NOMO-1 treated with DMSO at 0.1 percent for 48 hours (cell line): Measurements from ENCODE around the gene EML4.

Experiments used
- DNase-seq: peaks from one replicate; lab custom pipeline; 2025; ENCODE audit not compliant: unreplicated experiment; lab: John Stamatoyannopoulos, UW

Gene EML4

DNA sequence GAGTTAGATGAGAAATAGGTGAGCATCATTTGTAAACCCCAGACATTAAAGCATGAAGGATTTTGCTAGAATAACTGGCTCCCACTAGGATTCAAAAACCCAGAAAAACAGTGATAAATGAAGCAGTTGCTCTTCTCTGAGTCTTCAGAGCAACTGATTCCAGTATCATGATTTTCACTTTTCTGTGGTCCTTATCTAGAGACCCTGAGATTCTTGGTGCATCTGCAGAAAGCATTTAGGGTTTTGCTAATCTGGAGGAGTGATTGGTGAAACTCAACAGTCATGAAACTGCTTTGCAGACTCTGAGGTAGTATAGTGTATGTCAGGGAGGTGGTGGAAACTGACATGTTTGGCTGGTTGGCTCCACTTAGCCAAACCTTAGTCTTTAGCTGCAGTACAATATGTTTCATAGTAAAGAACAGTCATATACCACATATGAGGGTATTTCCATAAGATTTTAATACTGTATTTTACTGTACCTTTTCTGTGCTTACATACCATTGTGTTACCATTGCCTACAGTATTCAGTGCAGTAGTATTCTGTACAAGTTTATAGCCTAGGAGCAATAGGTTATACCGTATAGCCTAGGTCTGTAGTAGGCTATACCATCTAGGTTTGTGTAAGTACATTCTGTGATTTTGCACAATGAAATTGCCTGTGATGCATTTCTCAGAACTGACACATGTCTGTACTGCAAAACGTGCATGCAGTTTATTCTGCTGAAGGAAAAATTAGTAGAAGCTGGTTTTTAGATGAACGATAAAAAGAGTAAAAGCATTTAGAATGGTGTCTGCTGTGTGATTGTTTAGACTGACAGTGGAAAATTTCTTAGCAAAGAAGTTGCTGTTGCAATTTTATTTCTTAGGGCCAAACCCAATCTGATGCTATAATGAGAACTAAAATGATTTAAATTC is 23.8 kb downstream of the EML4 start:
- no peak for DNase-seq

- DNase-seq = peak; percentile 12
Measured at GRCh38 chr2:42193722-42194187, 24.6 kb downstream of the EML4 start.

- DNase-seq = no peak
Measured at GRCh38 chr2:42194428-42194827, 25.3 kb downstream of the EML4 start.

DNA sequence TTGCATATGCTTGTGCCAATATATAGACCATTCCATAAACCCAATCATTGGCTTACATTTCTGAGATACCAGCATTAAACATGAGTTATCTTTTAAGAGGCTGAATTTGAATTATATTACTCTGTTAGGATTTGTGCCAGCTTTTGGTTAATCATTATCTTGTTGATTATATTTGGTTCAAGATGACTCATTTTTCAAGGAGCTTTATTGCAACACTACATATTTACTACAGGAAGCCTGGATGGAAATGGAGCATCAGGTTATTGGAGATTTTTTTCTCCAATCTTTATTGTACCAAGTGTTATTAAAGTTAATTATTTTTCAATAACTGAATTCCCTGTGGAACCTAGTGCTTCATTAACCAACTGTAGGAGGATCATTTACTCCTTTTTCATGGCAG is 26.4 kb downstream of the EML4 start:
- DNase-seq = no peak

DNA sequence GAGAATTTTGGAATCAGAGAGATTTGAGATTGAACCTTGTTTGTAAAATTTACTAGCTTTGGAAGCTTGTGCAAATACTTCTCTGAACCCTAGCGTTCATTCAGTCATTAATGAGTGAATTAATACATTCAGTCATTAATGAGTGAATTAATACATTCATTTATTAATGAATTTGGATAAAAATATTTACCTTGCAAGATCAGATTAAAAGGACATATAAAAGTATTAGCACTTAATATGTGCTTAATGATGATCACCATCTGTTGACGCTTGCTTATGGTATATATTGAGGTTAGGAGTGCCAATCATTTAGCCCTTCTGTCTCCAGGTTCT is 26.9 kb downstream of the EML4 start:
- DNase-seq = no peak

DNA sequence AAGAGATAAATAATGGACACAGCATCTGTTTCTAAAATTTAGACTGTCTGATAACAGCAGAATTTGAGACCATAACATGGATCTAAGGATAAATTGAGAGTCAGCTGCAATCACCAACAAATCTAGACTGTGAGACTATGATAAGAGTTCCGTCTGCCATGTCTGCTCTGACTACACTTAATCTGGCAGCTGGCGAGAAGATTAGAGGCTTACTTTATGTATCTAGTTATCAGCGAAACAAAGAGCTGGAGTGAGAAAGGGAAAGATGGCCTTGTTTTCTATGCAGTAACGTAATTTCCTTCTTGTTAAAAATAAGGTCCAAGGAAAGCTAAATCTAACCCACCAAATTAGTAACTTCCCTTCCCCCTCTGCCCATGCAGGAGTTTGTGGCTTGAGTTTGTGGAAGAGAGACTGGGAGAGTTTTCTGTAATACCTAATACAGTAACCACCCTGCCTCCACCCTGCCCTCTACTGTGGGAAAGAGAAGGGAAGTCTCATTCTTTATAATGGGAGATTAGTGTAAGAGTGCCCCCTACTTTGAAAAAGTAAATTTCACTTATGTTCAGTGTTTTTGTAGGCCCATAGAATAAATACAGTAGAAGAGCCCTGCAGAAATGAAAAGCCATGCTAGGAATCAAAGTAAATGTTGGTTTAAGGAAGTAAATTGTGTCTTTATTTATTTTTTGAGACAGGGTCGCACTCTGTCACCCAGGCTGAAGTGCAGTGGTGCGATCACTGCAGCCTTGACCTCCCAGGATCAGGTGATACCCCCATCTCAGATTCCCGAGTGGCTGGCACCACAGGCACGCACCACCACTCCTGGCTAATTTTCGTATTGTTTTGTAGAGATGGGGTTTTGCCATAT is 27.5 kb downstream of the EML4 start:
- peak; percentile 86 for DNase-seq

- no peak for DNase-seq
Measured at GRCh38 chr2:42197792-42198191, 28.6 kb downstream of the EML4 start.

DNA sequence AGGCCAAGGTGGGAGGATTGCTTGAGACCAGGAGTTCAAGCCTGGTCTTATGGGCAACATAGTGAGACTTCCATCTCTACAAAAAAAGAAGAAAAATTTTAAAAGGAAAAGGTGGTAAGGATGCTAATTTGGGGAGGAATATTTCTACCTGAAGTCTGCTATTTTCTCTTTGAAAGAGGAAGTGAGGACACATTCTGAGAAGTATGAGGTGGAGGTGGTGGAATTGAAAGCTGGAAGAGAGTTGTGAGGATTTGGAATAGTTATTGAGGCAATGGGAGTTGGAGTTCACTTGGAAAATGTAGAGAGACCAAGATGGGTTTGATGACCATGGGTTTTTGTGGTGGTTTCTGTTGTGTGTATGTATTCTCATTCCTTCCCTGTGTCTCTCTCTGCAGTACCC is 29.3 kb downstream of the EML4 start:
- DNase-seq = no peak

DNA sequence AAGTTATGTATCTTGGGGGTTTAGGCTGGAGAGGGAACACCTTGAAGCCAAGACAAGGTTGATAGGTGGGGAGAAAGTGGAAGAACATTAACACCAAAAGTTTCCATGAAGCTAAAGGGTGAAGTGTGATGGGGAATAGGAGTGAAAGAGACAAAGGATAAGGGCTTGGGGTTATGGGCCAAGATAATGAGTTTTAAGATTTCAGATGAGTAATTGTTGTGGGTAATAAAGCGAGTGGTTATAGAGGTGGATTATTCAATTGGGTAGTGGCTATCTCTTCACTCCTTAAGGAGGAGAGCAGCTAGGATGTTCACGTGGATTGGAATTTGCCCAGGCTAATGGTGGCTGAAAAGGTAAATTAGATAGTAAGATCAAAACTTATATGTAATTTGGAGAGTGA is 29.8 kb downstream of the EML4 start:
- no peak for DNase-seq

GRCh38 chr2:42199626-42200025 is 30.5 kb downstream of the EML4 start:
- no peak for DNase-seq

GRCh38 chr2:42200926-42201855 is 32.0 kb downstream of the EML4 start:
- DNase-seq = no peak

DNA sequence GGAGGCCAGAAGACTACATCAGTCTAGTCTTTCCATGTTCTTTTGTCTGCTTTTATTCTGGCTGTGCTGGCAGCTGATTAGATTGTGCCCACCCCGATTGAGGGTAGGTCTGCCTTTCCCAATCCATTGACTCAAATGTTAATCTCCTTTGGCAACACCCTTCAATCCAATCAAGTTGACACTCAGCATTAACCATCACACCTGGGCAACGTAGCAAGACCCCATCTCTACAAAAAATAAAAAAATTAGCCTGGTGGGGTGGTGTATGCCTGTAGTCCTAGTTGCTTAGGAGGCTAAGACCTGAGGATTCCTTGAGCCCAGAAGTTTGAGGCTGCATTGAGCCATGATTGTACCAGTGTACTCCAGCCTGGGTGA is 33.5 kb downstream of the EML4 start:
- no peak for DNase-seq

DNA sequence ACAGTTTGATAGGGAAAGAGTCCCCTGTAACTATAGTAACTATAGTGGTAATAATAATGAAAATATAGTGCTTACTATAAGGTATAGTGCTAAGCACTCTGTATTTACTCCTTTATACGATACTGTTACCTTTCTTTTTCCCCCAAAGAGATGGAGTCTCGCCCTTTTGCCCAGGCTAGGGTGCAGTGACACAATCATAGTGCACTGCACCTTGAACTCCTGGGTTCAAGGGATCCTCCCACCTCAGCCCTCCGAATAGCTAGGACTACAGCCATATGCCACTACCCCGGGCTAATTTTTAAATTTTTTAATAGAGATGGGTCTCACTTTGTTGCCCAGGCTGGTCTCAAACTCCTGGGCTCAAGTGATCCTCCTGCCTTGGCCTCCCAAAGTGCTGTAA is 34.6 kb downstream of the EML4 start:
- DNase-seq = no peak

- DNase-seq = no peak
Measured at GRCh38 chr2:42205337-42205736, 36.2 kb downstream of the EML4 start.

GRCh38 chr2:42207826-42208225 is 38.7 kb downstream of the EML4 start:
- no peak for DNase-seq

DNA sequence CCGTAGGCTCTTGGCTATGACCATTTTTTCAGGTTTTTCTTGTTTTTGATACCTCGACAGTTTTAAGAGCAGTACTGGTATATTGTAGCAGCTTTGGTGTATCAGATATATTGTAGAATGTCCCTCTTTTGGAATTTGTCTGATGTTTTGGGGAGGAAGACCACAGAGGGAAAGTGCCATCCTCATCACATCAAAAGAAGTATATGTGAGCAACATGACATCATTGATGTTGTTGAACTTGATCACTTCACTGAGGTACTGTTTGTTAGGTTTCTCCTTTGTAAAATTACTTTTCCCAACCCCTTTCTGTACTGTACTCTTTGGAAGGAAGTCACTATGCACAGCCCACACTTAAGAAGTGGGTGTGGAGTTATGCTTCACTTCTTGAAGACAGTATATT is 41.0 kb downstream of the EML4 start:
- no peak for DNase-seq

- no peak for DNase-seq
Measured at GRCh38 chr2:42211291-42211690, 42.1 kb downstream of the EML4 start.

GRCh38 chr2:42214669-42215068 is 45.5 kb downstream of the EML4 start:
- no peak for DNase-seq

GRCh38 chr2:42216694-42217093 is 47.5 kb downstream of the EML4 start:
- DNase-seq = peak; percentile 74

- DNase-seq = no peak
Measured at GRCh38 chr2:42217307-42217706, 48.2 kb downstream of the EML4 start.

- DNase-seq = no peak
Measured at GRCh38 chr2:42217914-42218313, 48.8 kb downstream of the EML4 start.
